Coronary artery (tissue), 2 donors: Measurements from ENCODE around the gene TRIO.
A peak's percentile ranks its signal among the peaks of the same experiment; 100 is the strongest.

Experiments used
- DNase-seq: peaks from one replicate; pipeline ENCODE4 v3.0.0-alpha.2; 2017; ENCODE audit warnings: low spot score
- H3K27ac ChIP-seq, 2 donors: fragments of 200-600 bp; sonication (generic); one replicate each; pipeline ENCODE4 v1.5.1; 2016 to 2019
- H3K4me3 ChIP-seq: fragments of 200-600 bp; sonication (generic); 2 replicates; pipeline ENCODE4 v1.5.1; 2016; ENCODE audit warnings: mild to moderate bottlenecking, moderate library complexity
- TF ChIP-seq, protein P1 (sequence below): fragments of 200-600 bp; sonication (generic); IDR thresholded peaks from one replicate; pipeline ENCODE4 v1.5.1; 2019; ENCODE audit warnings: antibody characterized with exemption

TRIO gene

DNA sequence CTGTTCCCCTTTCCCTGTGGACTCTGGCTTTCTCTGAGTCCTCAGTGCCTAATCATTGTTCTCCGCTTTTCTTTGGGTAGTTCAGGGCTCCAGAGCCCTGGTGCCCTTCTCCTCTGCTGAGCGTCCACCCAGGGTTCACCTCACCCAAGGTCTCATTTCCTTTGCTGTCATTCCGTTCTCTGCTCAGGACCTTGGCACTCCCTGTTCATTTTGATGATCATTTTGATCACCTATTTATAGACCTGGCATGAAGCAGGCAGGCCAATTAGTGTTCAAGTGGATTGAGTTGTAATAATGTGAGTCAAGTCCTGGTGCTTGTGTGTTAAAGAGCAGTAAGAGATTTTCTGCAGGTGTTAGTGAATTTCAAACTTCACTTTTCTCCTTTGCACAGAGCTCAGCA is 3.6 kb downstream of the TRIO start:
- peak overlapping the region; percentile 26 to 46 for H3K27ac ChIP-seq
- TF ChIP-seq, protein P1, sequence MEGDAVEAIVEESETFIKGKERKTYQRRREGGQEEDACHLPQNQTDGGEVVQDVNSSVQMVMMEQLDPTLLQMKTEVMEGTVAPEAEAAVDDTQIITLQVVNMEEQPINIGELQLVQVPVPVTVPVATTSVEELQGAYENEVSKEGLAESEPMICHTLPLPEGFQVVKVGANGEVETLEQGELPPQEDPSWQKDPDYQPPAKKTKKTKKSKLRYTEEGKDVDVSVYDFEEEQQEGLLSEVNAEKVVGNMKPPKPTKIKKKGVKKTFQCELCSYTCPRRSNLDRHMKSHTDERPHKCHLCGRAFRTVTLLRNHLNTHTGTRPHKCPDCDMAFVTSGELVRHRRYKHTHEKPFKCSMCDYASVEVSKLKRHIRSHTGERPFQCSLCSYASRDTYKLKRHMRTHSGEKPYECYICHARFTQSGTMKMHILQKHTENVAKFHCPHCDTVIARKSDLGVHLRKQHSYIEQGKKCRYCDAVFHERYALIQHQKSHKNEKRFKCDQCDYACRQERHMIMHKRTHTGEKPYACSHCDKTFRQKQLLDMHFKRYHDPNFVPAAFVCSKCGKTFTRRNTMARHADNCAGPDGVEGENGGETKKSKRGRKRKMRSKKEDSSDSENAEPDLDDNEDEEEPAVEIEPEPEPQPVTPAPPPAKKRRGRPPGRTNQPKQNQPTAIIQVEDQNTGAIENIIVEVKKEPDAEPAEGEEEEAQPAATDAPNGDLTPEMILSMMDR = no peak
- peak overlapping the region; percentile 18 for H3K4me3 ChIP-seq
- DNase-seq = no peak

DNA sequence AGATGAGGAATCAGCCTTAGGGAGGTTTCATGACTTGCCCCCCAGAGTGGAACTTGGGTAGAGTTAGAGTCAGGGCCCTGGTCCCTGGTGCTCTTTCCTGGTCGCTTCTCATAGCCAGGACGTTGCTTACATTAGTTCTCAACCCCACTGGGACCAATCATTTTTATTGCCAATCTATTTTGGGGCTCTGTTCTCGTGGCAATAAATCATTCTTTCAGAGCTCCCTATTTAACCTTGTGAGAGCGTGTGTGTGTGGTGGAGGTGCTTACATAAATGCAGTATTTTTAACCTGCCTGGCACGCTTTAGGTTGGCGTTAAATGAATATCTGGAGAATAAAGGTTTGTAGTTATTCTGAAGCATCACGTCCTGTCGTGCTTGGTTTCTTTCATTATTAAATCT is 4.1 kb downstream of the TRIO start:
- peak overlapping the region in 1 of 2 donors; percentile 34 for H3K27ac ChIP-seq
- no peak for DNase-seq
- H3K4me3 ChIP-seq = no peak overlapping the region
- TF ChIP-seq, protein P1 = no peak

DNA sequence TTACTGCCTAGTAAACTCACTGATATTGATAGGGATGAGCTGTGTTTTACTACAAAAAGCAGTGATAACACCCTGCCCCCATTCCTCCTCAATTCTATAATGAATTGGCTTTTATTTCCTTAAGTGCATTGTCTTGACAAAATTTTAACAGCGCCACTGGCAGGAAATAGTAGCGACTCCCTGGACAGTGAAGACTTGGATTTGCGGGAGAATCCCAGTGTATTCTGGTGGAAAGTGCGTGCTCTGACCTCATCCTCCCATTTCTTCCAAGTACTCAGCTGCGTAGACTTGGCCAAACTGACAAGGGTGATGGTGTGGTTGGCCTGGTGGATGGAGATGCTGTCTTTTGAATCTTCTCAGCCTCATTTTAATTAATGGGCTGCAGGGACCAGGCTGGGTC is 5.3 kb downstream of the TRIO start:
- peak overlapping the region in 1 of 2 donors; percentile 3 for H3K27ac ChIP-seq
- no peak overlapping the region for H3K4me3 ChIP-seq
- TF ChIP-seq, protein P1 = no peak
- DNase-seq = no peak

DNA sequence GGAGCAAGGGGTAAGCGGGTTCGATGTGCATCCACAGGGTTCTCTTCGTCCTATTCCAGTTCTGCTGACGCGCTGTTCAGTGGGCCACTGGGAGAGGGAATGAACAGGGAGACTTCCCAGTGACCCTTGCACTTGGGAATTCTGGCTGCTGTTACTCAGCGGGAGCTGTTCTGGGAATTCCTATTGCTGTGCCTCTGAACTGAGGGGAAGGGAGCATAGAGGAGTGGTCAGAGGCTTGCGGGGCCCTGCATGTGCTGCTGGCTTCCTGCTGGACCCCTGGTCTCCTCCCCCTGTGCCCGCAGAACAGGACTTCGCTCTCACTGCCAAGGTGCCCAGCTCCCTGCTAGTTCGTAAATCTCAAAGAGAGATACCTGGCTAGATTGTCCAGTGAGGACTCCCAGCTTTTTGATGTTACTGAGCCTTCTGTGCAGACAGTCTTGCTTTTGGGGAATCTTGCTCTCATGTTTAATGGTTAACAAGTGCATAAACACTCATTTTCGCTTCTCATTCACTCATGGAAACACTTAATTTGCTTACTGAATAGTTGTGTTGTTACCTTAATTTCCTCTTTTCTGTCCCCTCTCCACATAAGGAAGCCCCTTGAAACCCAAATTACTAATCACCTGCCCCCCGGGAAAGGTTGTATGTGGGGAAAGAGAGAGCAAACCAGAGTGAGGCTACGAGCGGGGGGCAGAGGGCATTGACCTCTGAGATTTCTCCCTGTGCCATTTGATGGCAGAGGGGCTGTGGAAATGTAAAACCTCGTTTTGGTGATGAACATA is 5.9 kb downstream of the TRIO start:
- Histone ChIP-seq H3K27ac (peak overlapping the region in 1 of 2 donors; percentile 3), H3K4me3 (no peak overlapping the region)
- DNase-seq = no peak
- TF ChIP-seq, protein P1 = no peak

DNA sequence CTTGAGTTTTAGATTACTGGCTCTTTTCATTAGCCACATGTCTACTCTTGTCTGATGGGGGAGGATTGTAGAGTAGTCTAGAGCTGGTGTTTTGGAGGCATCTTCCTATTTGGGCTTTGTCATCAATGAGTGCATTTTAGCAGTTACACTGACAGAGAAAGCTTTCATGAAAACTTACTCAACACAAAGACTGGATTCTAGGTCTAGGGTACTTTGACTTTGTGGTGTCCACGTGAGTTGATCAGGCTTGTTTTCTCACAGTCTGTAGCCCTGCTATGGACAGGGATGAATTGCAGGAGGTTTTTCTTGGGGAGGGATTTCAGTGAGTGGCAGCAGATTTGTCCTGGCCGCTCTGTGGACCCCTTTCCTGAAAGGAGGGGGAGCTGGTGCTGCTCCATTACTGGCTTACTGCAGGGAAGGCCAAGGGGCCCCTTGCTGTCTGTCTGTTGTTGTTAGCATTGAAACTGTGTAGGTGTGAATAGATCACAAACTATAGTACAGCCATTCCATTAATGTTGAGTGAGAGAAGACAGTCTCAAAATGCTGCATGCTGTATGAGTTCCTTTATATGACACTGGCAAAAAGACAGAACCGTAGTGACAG is 6.6 kb downstream of the TRIO start:
- Histone ChIP-seq H3K27ac (no peak overlapping the region), H3K4me3 (no peak overlapping the region)
- TF ChIP-seq, protein P1 = no peak
- DNase-seq = no peak

DNA sequence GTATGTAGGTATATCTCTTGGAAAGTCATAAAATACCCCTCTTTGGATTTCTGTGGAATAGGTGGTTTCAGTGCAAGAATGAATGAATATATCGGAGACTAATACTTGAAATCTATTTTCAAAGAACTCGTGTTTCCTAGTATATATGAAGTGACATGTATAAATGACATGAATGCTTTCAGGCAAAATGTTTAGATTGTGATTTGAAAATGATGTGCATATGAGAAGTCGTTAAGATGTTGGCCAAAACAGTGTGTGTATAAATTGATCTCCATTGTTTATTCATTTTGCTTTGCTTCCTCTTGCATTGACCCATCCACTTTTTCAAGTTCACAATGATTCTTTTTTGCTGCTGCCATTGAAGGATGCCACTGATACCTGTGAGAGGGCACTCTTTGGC is 8.3 kb downstream of the TRIO start:
- DNase-seq = no peak
- no peak overlapping the region for H3K27ac ChIP-seq
- TF ChIP-seq, protein P1 = no peak
- H3K4me3 ChIP-seq = no peak overlapping the region
